GM10266 (cell line): Measurements from ENCODE around the gene ADAMTS3.

ENCODE experiments used
- DNase-seq: peaks from one replicate; pipeline ENCODE4 v3.0.0; 2012; ENCODE audit errors: extremely low spot score
- CTCF ChIP-seq: IDR thresholded peaks from 2 replicates; pipeline ENCODE4 v1.5.1; 2012; ENCODE audit warnings: mild to moderate bottlenecking, low read depth; ENCODE audit not compliant: control insufficient read depth, insufficient read depth; ENCODE audit errors: missing control alignments

ADAMTS3 gene

GRCh38 chr4:72311291-72311690, 257.7 kb downstream of the ADAMTS3 start:
- TF ChIP-seq CTCF: no peak
- no peak for DNase-seq

- no peak for DNase-seq
- no peak for TF ChIP-seq CTCF
These were observed 263.4 kb downstream of the ADAMTS3 start for GRCh38 chr4:72305620-72306019.

- no peak for DNase-seq
- no peak for TF ChIP-seq CTCF
These were observed 263.9 kb downstream of the ADAMTS3 start for GRCh38 chr4:72305080-72305479.

GRCh38 chr4:72302981-72303704, 265.9 kb downstream of the ADAMTS3 start:
- TF ChIP-seq CTCF: peak; percentile 69
- DNase-seq: peak; percentile 20

GRCh38 chr4:72301759-72302158, 267.3 kb downstream of the ADAMTS3 start:
- no peak for DNase-seq
- TF ChIP-seq CTCF: no peak

- no peak for TF ChIP-seq CTCF
- DNase-seq: no peak
These were observed 268.9 kb downstream of the ADAMTS3 start for GRCh38 chr4:72300126-72300525.

- TF ChIP-seq CTCF: peak; percentile 45
- DNase-seq: peak; percentile 2
These were observed 273.0 kb downstream of the ADAMTS3 start for GRCh38 chr4:72295966-72296557.
